Stimulated activated CD4-positive, alpha-beta T cell treated with anti-CD3 and anti-CD28 coated beads, TNF-alpha, amount 100 ng/mL, for 4 hours (primary cell): Measurements from ENCODE around the gene GIPC3.

Experiments used
- DNase-seq, 3 experiments: peaks; one replicate each; pipeline ENCODE4 v3.0.0-alpha.2; 2020; ENCODE audit warnings: low read depth in 3 of 3

GIPC3 gene

GRCh38 chr19:3637621-3638020, 52.3 kb downstream of the GIPC3 start:
- no peak for DNase-seq

GRCh38 chr19:3638208-3639193, 53.2 kb downstream of the GIPC3 start:
- DNase-seq = no peak

- no peak for DNase-seq
These were observed 54.2 kb downstream of the GIPC3 start for GRCh38 chr19:3639479-3639878.

- DNase-seq = no peak
These were observed 56.4 kb downstream of the GIPC3 start for GRCh38 chr19:3641515-3642269.

GRCh38 chr19:3642296-3642695, 57.0 kb downstream of the GIPC3 start:
- no peak for DNase-seq
